Activated effector memory CD4-positive, alpha-beta T cell treated with Interleukin-2 at 50 U/mL for 16 hours (primary cell): ENCODE measurements around the gene PFN1.

Source experiments
- DNase-seq: peaks from one replicate; pipeline ENCODE4 v3.0.0-alpha.2; 2020

PFN1 gene

GRCh38 chr17:4895657-4896331 is 52.5 kb downstream of the PFN1 start:
- DNase-seq: no peak
